HEK293 (cell line): ENCODE measurements around the gene ITGA3.
A peak's percentile ranks its signal among the peaks of the same experiment; 100 is the strongest.

Experiments used
- CTCF ChIA-PET: fragments of 350-600 bp; formaldehyde crosslinking; extraction: SDS; loops from one replicate; lab custom pipeline; 2021; ENCODE audit warnings: antibody characterized with exemption; lab: Yijun Ruan, JAX
- POLR2A ChIA-PET: fragments of 300-600 bp; formaldehyde crosslinking; extraction: SDS; loops from one replicate; lab custom pipeline; 2020; ENCODE audit warnings: antibody characterized with exemption, inconsistent platforms; lab: Yijun Ruan, JAX
- H3K27ac ChIP-seq: fragments of 200-500 bp; sonication (Bioruptor generic); 2 replicates; pipeline ENCODE4 v1.5.1; 2014; ENCODE audit warnings: low read depth, low read length, control low read depth, inconsistent platforms; ENCODE audit errors: extremely low read depth
- H3K36me3 ChIP-seq, 2 experiments: fragments of 200-500 bp in 1 of 2; sonication (Bioruptor generic) in 1 of 2; 1 replicate in 1 of 2; 2 replicates in 1 of 2; pipeline ENCODE4 v1.5.1; 2014 to 2017; ENCODE audit warnings: inconsistent platforms in 2 of 2, low read length in 2 of 2; ENCODE audit not compliant: control insufficient read depth in 2 of 2, insufficient read depth in 1 of 2
- H3K4me1 ChIP-seq: fragments of 200-500 bp; sonication (Bioruptor generic); 2 replicates; pipeline ENCODE4 v1.5.1; 2014; ENCODE audit warnings: mild to moderate bottlenecking, low read length, inconsistent platforms; ENCODE audit not compliant: control insufficient read depth, insufficient read depth
- H3K4me3 ChIP-seq: 2 replicates; pipeline ENCODE4 v1.5.1; 2011; ENCODE audit warnings: low read depth, mild to moderate bottlenecking, control low read depth, low read length, moderate library complexity
- H3K9me3 ChIP-seq: fragments of 200-500 bp; sonication (Bioruptor generic); 2 replicates; pipeline ENCODE4 v1.5.1; 2014; ENCODE audit warnings: low read depth, low read length, inconsistent platforms; ENCODE audit not compliant: control insufficient read depth, insufficient read depth
- EGR2 ChIP-seq: fragments of 450-650 bp; formaldehyde crosslinking; IDR thresholded peaks from 2 replicates; pipeline ENCODE4 v1.5.1; 2016; ENCODE audit warnings: low read depth, missing biosample characterization, missing genetic modification characterization
- GLIS1 ChIP-seq: fragments of 450-650 bp; formaldehyde crosslinking; IDR thresholded peaks from 2 replicates; pipeline ENCODE4 v1.5.1; 2016; ENCODE audit warnings: missing biosample characterization, missing genetic modification characterization
- GLIS2 ChIP-seq: fragments of 450-650 bp; formaldehyde crosslinking; IDR thresholded peaks from 2 replicates; pipeline ENCODE4 v1.5.1; 2016; ENCODE audit warnings: missing biosample characterization, missing genetic modification characterization
- HOXA7 ChIP-seq: sonication (generic); formaldehyde crosslinking; IDR thresholded peaks from 2 replicates; pipeline ENCODE4 v1.8.1; 2022; ENCODE audit warnings: missing genetic modification reagents, borderline replicate concordance
- KLF1 ChIP-seq: fragments of 450-650 bp; formaldehyde crosslinking; IDR thresholded peaks from 2 replicates; pipeline ENCODE4 v1.5.1; 2016; ENCODE audit warnings: missing biosample characterization, missing genetic modification characterization
- KLF10 ChIP-seq: fragments of 450-650 bp; IDR thresholded peaks from 2 replicates; pipeline ENCODE4 v1.5.1; 2018; ENCODE audit warnings: missing biosample characterization, mild to moderate bottlenecking, missing genetic modification characterization
- SALL2 ChIP-seq: fragments of 450-650 bp; formaldehyde crosslinking; IDR thresholded peaks from 2 replicates; pipeline ENCODE4 v1.5.0; 2017; ENCODE audit warnings: missing biosample characterization, mild to moderate bottlenecking, missing genetic modification characterization, borderline replicate concordance
- SP7 ChIP-seq: fragments of 450-650 bp; formaldehyde crosslinking; IDR thresholded peaks from 2 replicates; pipeline ENCODE4 v1.5.1; 2016; ENCODE audit warnings: missing biosample characterization, missing genetic modification characterization
- ZBTB17 ChIP-seq: fragments of 450-650 bp; formaldehyde crosslinking; IDR thresholded peaks from 2 replicates; pipeline ENCODE4 v1.5.1; 2016; ENCODE audit warnings: missing biosample characterization, missing genetic modification characterization
- ZBTB20 ChIP-seq: fragments of 450-650 bp; formaldehyde crosslinking; IDR thresholded peaks from 2 replicates; pipeline ENCODE4 v1.5.1; 2016; ENCODE audit warnings: missing biosample characterization, missing genetic modification characterization
- ZFHX2 ChIP-seq: fragments of 450-650 bp; formaldehyde crosslinking; conservative IDR thresholded peaks from 2 replicates; pipeline ENCODE4 v1.5.1; 2016; ENCODE audit warnings: missing biosample characterization, missing genetic modification characterization
- ZIC2 ChIP-seq: fragments of 450-650 bp; formaldehyde crosslinking; IDR thresholded peaks from 2 replicates; pipeline ENCODE4 v1.5.1; 2016; ENCODE audit warnings: missing biosample characterization, missing genetic modification characterization
- ZNF394 ChIP-seq: fragments of 450-650 bp; formaldehyde crosslinking; IDR thresholded peaks from 2 replicates; pipeline ENCODE4 v1.5.1; 2016; ENCODE audit warnings: missing biosample characterization, missing genetic modification characterization, mild to moderate bottlenecking, moderate library complexity, borderline replicate concordance
- ZNF423 ChIP-seq: fragments of 450-650 bp; formaldehyde crosslinking; IDR thresholded peaks from 2 replicates; pipeline ENCODE4 v1.5.1; 2016; ENCODE audit warnings: missing biosample characterization, missing genetic modification characterization
- ZNF837 ChIP-seq: fragments of 450-650 bp; formaldehyde crosslinking; IDR thresholded peaks from 2 replicates; pipeline ENCODE4 v1.5.1; 2016; ENCODE audit warnings: missing biosample characterization, missing genetic modification characterization
- TF ChIP-seq, protein P1 (sequence below): fragments of 450-650 bp; formaldehyde crosslinking; IDR thresholded peaks from 2 replicates; pipeline ENCODE4 v1.5.1; 2016; ENCODE audit warnings: missing biosample characterization, missing genetic modification characterization
- TF ChIP-seq, protein P2 (sequence below): fragments of 450-650 bp; formaldehyde crosslinking; IDR thresholded peaks from 2 replicates; pipeline ENCODE4 v1.5.1; 2017; ENCODE audit warnings: missing biosample characterization, missing genetic modification characterization
- TF ChIP-seq, protein P3 (sequence below): fragments of 450-650 bp; formaldehyde crosslinking; IDR thresholded peaks from 2 replicates; pipeline ENCODE4 v1.5.0; 2017; ENCODE audit warnings: missing biosample characterization, missing genetic modification characterization, borderline replicate concordance
- TF ChIP-seq, protein P4 (sequence below): fragments of 450-650 bp; formaldehyde crosslinking; IDR thresholded peaks from 2 replicates; pipeline ENCODE4 v1.5.1; 2016; ENCODE audit warnings: missing biosample characterization, missing genetic modification characterization
- TF ChIP-seq, protein P5 (sequence below): fragments of 450-650 bp; formaldehyde crosslinking; IDR thresholded peaks from 2 replicates; pipeline ENCODE4 v1.5.1; 2016; ENCODE audit warnings: missing biosample characterization, missing genetic modification characterization
- TF ChIP-seq, protein P6 (sequence below): fragments of 450-650 bp; formaldehyde crosslinking; IDR thresholded peaks from 2 replicates; pipeline ENCODE4 v1.5.1; 2017; ENCODE audit warnings: missing biosample characterization, mild to moderate bottlenecking, missing genetic modification characterization, moderate library complexity
- TF ChIP-seq, protein P7 (sequence below): fragments of 450-650 bp; formaldehyde crosslinking; IDR thresholded peaks from 2 replicates; pipeline ENCODE4 v1.5.1; 2017; ENCODE audit warnings: missing biosample characterization, missing genetic modification characterization

ITGA3 gene

DNA sequence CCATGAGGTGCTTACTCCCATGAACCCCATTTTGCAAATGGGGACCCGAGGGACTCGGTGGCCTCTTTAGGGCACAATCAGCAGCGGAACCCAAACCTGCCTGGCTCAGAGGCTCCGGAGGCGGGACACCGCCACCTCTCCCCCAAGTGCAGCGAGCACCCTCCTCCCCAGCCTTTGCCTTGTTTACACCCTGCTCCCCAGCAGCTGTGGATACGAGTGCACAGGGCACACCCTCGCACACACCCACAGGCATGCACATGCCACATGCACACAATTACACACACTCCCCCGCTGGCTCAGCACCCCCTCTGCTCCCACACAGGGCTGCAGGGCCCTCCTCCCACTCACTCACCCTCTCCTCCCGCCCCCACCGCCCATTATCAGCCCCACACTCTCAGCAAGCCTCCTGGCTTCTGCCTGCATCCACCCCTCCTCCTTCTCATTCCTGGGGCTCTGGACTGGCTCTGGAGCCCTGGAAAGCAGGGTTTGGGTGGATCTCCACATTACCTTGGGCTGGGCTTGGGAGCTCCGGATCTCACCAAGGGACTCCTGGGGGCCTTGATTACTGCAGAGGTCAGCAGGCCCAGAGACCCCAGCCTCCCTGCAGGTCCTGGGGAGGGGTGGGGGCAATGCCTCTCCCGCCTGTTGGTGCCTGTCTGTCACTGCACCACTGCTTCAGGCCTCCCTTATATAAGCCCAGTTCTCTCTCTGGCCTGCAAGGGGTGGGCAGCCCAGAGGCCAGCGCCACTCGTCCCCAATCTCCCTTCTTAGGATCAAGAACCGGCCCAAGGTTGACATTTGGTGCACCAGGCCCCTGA lies 45.6 kb downstream of the ITGA3 start:
- ChIA-PET CTCF (interaction anchor here (0.5 to 4.0 kb wide), 7 partner anchors 8 to 92 kb away, joined by 3 to 31 read pairs (median 3); partner anchors contain the start of gene PDK2), POLR2A (no interaction called here)
- H3K9me3 ChIP-seq: no peaks in the 10 kb centered on the region
- H3K4me1 ChIP-seq: peaks cover 7% of the 10 kb centered on the region
- H3K27ac ChIP-seq: no peak overlapping the region
- H3K36me3 ChIP-seq: peaks cover 6 to 67% of the 10 kb centered on the region in 2 experiments; a peak in 2 of 3 replicates
- H3K4me3 ChIP-seq: no peak overlapping the region
- TF ChIP-seq HOXA7 (CRISPR knock-in tag): no peak
- TF ChIP-seq, protein P1, sequence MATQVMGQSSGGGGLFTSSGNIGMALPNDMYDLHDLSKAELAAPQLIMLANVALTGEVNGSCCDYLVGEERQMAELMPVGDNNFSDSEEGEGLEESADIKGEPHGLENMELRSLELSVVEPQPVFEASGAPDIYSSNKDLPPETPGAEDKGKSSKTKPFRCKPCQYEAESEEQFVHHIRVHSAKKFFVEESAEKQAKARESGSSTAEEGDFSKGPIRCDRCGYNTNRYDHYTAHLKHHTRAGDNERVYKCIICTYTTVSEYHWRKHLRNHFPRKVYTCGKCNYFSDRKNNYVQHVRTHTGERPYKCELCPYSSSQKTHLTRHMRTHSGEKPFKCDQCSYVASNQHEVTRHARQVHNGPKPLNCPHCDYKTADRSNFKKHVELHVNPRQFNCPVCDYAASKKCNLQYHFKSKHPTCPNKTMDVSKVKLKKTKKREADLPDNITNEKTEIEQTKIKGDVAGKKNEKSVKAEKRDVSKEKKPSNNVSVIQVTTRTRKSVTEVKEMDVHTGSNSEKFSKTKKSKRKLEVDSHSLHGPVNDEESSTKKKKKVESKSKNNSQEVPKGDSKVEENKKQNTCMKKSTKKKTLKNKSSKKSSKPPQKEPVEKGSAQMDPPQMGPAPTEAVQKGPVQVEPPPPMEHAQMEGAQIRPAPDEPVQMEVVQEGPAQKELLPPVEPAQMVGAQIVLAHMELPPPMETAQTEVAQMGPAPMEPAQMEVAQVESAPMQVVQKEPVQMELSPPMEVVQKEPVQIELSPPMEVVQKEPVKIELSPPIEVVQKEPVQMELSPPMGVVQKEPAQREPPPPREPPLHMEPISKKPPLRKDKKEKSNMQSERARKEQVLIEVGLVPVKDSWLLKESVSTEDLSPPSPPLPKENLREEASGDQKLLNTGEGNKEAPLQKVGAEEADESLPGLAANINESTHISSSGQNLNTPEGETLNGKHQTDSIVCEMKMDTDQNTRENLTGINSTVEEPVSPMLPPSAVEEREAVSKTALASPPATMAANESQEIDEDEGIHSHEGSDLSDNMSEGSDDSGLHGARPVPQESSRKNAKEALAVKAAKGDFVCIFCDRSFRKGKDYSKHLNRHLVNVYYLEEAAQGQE: no peak
- peak; percentile 100 for TF ChIP-seq EGR2
- TF ChIP-seq, protein P2, sequence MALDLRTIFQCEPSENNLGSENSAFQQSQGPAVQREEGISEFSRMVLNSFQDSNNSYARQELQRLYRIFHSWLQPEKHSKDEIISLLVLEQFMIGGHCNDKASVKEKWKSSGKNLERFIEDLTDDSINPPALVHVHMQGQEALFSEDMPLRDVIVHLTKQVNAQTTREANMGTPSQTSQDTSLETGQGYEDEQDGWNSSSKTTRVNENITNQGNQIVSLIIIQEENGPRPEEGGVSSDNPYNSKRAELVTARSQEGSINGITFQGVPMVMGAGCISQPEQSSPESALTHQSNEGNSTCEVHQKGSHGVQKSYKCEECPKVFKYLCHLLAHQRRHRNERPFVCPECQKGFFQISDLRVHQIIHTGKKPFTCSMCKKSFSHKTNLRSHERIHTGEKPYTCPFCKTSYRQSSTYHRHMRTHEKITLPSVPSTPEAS (tag by site-specific recombination): peak; percentile 95
- no peak for TF ChIP-seq SALL2
- peak; percentile 94 for TF ChIP-seq KLF10 (tag by site-specific recombination)
- TF ChIP-seq, protein P3, sequence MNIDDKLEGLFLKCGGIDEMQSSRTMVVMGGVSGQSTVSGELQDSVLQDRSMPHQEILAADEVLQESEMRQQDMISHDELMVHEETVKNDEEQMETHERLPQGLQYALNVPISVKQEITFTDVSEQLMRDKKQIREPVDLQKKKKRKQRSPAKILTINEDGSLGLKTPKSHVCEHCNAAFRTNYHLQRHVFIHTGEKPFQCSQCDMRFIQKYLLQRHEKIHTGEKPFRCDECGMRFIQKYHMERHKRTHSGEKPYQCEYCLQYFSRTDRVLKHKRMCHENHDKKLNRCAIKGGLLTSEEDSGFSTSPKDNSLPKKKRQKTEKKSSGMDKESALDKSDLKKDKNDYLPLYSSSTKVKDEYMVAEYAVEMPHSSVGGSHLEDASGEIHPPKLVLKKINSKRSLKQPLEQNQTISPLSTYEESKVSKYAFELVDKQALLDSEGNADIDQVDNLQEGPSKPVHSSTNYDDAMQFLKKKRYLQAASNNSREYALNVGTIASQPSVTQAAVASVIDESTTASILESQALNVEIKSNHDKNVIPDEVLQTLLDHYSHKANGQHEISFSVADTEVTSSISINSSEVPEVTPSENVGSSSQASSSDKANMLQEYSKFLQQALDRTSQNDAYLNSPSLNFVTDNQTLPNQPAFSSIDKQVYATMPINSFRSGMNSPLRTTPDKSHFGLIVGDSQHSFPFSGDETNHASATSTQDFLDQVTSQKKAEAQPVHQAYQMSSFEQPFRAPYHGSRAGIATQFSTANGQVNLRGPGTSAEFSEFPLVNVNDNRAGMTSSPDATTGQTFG: no peak
- TF ChIP-seq KLF1 (tag by site-specific recombination): peak; percentile 99
- TF ChIP-seq, protein P4, sequence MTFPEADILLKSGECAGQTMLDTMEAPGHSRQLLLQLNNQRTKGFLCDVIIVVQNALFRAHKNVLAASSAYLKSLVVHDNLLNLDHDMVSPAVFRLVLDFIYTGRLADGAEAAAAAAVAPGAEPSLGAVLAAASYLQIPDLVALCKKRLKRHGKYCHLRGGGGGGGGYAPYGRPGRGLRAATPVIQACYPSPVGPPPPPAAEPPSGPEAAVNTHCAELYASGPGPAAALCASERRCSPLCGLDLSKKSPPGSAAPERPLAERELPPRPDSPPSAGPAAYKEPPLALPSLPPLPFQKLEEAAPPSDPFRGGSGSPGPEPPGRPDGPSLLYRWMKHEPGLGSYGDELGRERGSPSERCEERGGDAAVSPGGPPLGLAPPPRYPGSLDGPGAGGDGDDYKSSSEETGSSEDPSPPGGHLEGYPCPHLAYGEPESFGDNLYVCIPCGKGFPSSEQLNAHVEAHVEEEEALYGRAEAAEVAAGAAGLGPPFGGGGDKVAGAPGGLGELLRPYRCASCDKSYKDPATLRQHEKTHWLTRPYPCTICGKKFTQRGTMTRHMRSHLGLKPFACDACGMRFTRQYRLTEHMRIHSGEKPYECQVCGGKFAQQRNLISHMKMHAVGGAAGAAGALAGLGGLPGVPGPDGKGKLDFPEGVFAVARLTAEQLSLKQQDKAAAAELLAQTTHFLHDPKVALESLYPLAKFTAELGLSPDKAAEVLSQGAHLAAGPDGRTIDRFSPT (tag by site-specific recombination): no peak
- TF ChIP-seq, protein P5, sequence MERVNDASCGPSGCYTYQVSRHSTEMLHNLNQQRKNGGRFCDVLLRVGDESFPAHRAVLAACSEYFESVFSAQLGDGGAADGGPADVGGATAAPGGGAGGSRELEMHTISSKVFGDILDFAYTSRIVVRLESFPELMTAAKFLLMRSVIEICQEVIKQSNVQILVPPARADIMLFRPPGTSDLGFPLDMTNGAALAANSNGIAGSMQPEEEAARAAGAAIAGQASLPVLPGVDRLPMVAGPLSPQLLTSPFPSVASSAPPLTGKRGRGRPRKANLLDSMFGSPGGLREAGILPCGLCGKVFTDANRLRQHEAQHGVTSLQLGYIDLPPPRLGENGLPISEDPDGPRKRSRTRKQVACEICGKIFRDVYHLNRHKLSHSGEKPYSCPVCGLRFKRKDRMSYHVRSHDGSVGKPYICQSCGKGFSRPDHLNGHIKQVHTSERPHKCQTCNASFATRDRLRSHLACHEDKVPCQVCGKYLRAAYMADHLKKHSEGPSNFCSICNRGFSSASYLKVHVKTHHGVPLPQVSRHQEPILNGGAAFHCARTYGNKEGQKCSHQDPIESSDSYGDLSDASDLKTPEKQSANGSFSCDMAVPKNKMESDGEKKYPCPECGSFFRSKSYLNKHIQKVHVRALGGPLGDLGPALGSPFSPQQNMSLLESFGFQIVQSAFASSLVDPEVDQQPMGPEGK (tag by site-specific recombination): peak; percentile 83
- peak; percentile 81 for TF ChIP-seq SP7 (tag by site-specific recombination)
- TF ChIP-seq, protein P6, sequence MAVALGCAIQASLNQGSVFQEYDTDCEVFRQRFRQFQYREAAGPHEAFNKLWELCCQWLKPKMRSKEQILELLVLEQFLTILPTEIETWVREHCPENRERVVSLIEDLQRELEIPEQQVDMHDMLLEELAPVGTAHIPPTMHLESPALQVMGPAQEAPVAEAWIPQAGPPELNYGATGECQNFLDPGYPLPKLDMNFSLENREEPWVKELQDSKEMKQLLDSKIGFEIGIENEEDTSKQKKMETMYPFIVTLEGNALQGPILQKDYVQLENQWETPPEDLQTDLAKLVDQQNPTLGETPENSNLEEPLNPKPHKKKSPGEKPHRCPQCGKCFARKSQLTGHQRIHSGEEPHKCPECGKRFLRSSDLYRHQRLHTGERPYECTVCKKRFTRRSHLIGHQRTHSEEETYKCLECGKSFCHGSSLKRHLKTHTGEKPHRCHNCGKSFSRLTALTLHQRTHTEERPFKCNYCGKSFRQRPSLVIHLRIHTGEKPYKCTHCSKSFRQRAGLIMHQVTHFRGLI: no peak
- TF ChIP-seq GLIS1 (tag by site-specific recombination): peak; percentile 99
- TF ChIP-seq GLIS2 (tag by site-specific recombination): peak; percentile 86
- TF ChIP-seq ZBTB17 (tag by site-specific recombination): peak; percentile 10; the same call in 1 of the 2 replicates
- TF ChIP-seq ZNF394 (tag by site-specific recombination): no peak
- peak; percentile 96 for TF ChIP-seq ZIC2 (tag by site-specific recombination)
- peak; percentile 100 for TF ChIP-seq ZFHX2 (tag by site-specific recombination)
- TF ChIP-seq ZBTB20 (tag by site-specific recombination): peak; percentile 76
- TF ChIP-seq ZNF423: 0 out of 2 replicates have a peak, but pooled peaks have one; percentile 34
- TF ChIP-seq, protein P7, sequence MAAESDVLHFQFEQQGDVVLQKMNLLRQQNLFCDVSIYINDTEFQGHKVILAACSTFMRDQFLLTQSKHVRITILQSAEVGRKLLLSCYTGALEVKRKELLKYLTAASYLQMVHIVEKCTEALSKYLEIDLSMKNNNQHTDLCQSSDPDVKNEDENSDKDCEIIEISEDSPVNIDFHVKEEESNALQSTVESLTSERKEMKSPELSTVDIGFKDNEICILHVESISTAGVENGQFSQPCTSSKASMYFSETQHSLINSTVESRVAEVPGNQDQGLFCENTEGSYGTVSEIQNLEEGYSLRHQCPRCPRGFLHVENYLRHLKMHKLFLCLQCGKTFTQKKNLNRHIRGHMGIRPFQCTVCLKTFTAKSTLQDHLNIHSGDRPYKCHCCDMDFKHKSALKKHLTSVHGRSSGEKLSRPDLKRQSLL: peak; percentile 72
- no peak for TF ChIP-seq ZNF837 (tag by site-specific recombination)
